HCT116 (cell line): Measurements from ENCODE around the gene HDHD5. TPM values are rescaled to one million over a fixed set of nuclear protein-coding genes. Genes with fewer than 3 reads are reported as not detected.

Experiments
- ATAC-seq: fragments of 200-7000 bp; cut with Tn5 transposase; 2 replicates; pipeline ENCODE4 v1.9.1; 2020; ENCODE audit warnings: mild to moderate bottlenecking, moderate library complexity
- BruUV-seq: library from RNA; stranded (reverse); fragments of 400-500 nt; replicated peaks from 2 replicates; lab custom pipeline; 2021; lab: Mats Ljungman, UMichigan
- CTCF ChIA-PET: fragments of 300-600 bp; sonication (Branson Sonifier 250); formaldehyde crosslinking; loops from one replicate; lab custom pipeline; 2021; ENCODE audit warnings: antibody characterized with exemption; lab: Charles Lee
- POLR2A ChIA-PET: fragments of 300-600, 350-600 bp; sonication (Branson Sonifier 250); formaldehyde crosslinking; loops from one replicate; lab custom pipeline; 2021; ENCODE audit warnings: antibody characterized with exemption; lab: Charles Lee
- RAD21 ChIA-PET, 2 experiments: fragments of 300-600 bp; sonication (Branson Sonifier 250); formaldehyde crosslinking; loops; one replicate each; lab custom pipeline; 2023; ENCODE audit warnings: low total read pairs in 2 of 2; ENCODE audit not compliant: uncharacterized antibody in 2 of 2, unreplicated experiment in 2 of 2, low non-redundant PET in 1 of 2; lab: Charles Lee
- DNase-seq: peaks from one replicate; pipeline ENCODE4 v3.0.0-alpha.2; 2010; ENCODE audit warnings: low read depth, low spot score
- H2AFZ ChIP-seq: fragments of 200-600 bp; shearing (Covaris generic), sonication (generic); 2 replicates; pipeline ENCODE4 v1.6.1; 2017; ENCODE audit warnings: low read depth, mixed run types, mixed read lengths, antibody characterized with exemption, low read length; ENCODE audit not compliant: poor library complexity, severe bottlenecking
- H3K27ac ChIP-seq: 2 replicates; pipeline ENCODE4 v1.5.1; 2012; ENCODE audit warnings: low read depth, low read length
- H3K27me3 ChIP-seq: fragments of 200-600 bp; sonication (generic); 2 replicates; pipeline ENCODE4 v1.6.1; 2016; ENCODE audit warnings: mixed run types, low read length, mixed read lengths; ENCODE audit not compliant: insufficient read depth
- H3K36me3 ChIP-seq, 2 experiments: fragments of 200-500 bp in 1 of 2; fragments of 200-600 bp in 1 of 2; sonication (Bioruptor generic) in 1 of 2; sonication (generic) in 1 of 2; 2 replicates each; pipeline versions ENCODE4 v1.5.1 to v1.6.1; 2014 to 2016; ENCODE audit warnings: low read length in 2 of 2, inconsistent platforms in 1 of 2, mixed read lengths in 1 of 2, mixed run types in 1 of 2; ENCODE audit not compliant: insufficient read depth in 2 of 2, control insufficient read depth in 1 of 2
- H3K4me1 ChIP-seq, 2 experiments: fragments of 200-600 bp in 1 of 2; sonication (generic) in 1 of 2; 2 replicates each; pipeline versions ENCODE4 v1.5.1 to v1.6.1; 2012 to 2017; ENCODE audit warnings: low read length in 2 of 2, inconsistent platforms in 1 of 2, mild to moderate bottlenecking in 1 of 2, mixed read lengths in 1 of 2, mixed run types in 1 of 2, moderate library complexity in 1 of 2; ENCODE audit not compliant: insufficient read depth in 2 of 2, control insufficient read depth in 1 of 2
- H3K4me2 ChIP-seq: fragments of 200-600 bp; sonication (generic); 2 replicates; pipeline ENCODE4 v1.6.1; 2017; ENCODE audit warnings: mixed run types, low read length, mixed read lengths
- H3K4me3 ChIP-seq, 2 experiments: fragments of 200-600 bp in 1 of 2; sonication (generic) in 1 of 2; replicated peaks in 1 of 2; 2 replicates each; pipeline ENCODE4 v1.5.1; 2011 to 2016; ENCODE audit warnings: low read length in 2 of 2, control low read depth in 1 of 2, low read depth in 1 of 2, mild to moderate bottlenecking in 1 of 2, mixed read lengths in 1 of 2, mixed run types in 1 of 2
- H3K79me2 ChIP-seq: fragments of 200-600 bp; sonication (generic); 2 replicates; pipeline ENCODE4 v1.6.1; 2017; ENCODE audit warnings: mild to moderate bottlenecking, mixed run types, low read length, moderate library complexity, mixed read lengths; ENCODE audit not compliant: insufficient read depth
- H3K9ac ChIP-seq: fragments of 200-600 bp; sonication (generic); 2 replicates; pipeline ENCODE4 v1.6.1; 2016; ENCODE audit warnings: low read length, mixed read lengths
- H3K9me2 ChIP-seq: fragments of 200-600 bp; sonication (generic), shearing (Covaris generic); 2 replicates; pipeline ENCODE4 v1.6.1; 2017; ENCODE audit warnings: mixed run types, mild to moderate bottlenecking, moderate library complexity; ENCODE audit not compliant: insufficient read depth
- H3K9me3 ChIP-seq, 2 experiments: fragments of 200-500 bp in 1 of 2; fragments of 200-600 bp in 1 of 2; sonication (Bioruptor generic) in 1 of 2; sonication (generic) in 1 of 2; 2 replicates each; pipeline ENCODE4 v1.6.1; 2014 to 2017; ENCODE audit warnings: low read length in 2 of 2, mixed read lengths in 2 of 2, inconsistent platforms in 1 of 2, low read depth in 1 of 2, mild to moderate bottlenecking in 1 of 2, mixed run types in 1 of 2, moderate library complexity in 1 of 2; ENCODE audit not compliant: control insufficient read depth in 1 of 2, insufficient read depth in 1 of 2
- H4K20me1 ChIP-seq: fragments of 200-600 bp; sonication (generic), shearing (Covaris generic); 2 replicates; pipeline ENCODE4 v1.6.1; 2017; ENCODE audit warnings: mixed run types, mild to moderate bottlenecking, moderate library complexity; ENCODE audit not compliant: insufficient read depth
- ELF1 ChIP-seq: IDR thresholded peaks from 2 replicates; pipeline ENCODE4 v1.6.1; 2012; ENCODE audit warnings: low read depth, borderline replicate concordance
- SP1 ChIP-seq: IDR thresholded peaks from 2 replicates; pipeline ENCODE4 v1.6.1; 2012; ENCODE audit warnings: low read depth
- intact Hi-C: fragments of 100-400 bp; cut with micrococcal nuclease; formaldehyde crosslinking; loops from 2 replicates; pipeline ENCODE4 v1.10.0; 2022
- total RNA-seq: library from RNA; stranded (reverse); gene quantifications from one replicate; pipeline ENCODE4 v1.2.1, GENCODE V29; 2021; ENCODE audit not compliant: unreplicated experiment

Gene HDHD5
- total RNA-seq, 1 experiment from 2014 or later = 70.1 TPM

- no peaks in the 10 kb centered on the region for H3K9me2 ChIP-seq
- H2AFZ ChIP-seq = no peak overlapping the region
- RAD21 ChIA-PET = no interaction called here
- H3K9ac ChIP-seq = no peak overlapping the region
- CTCF ChIA-PET = no interaction called here
- peaks cover 60% of the 10 kb centered on the region for H3K79me2 ChIP-seq
- POLR2A ChIA-PET = no interaction called here
- no peak for TF ChIP-seq ELF1
- TF ChIP-seq SP1 = no peak
- no peaks in the 10 kb centered on the region for H4K20me1 ChIP-seq
- H3K4me2 ChIP-seq = no peak overlapping the region
- DNase-seq (no peak), ATAC-seq (no peak)
- no TSS peak for BruUV-seq
- intact Hi-C loops = no loop called here
- H3K27ac ChIP-seq = no peak overlapping the region
- H3K4me1 ChIP-seq = peaks cover 4 to 8% of the 10 kb centered on the region in 2 experiments; a peak in 1 of 4 replicates
- no peaks in the 10 kb centered on the region for H3K9me3 ChIP-seq
- H3K4me3 ChIP-seq = no peak overlapping the region
- H3K36me3 ChIP-seq = no peaks in the 10 kb centered on the region; a peak in 1 of 4 replicates
- no peaks in the 10 kb centered on the region for H3K27me3 ChIP-seq
Measured at GRCh38 chr22:17090550-17090949, 68.5 kb downstream of the HDHD5 start.

Other genes with a start within 250 kb of the HDHD5 start
- not detected for gene GAB4, start 151.1 kb downstream of the HDHD5 start, total RNA-seq
- gene IL17RA, start 74.3 kb downstream of the HDHD5 start, total RNA-seq = 17.3 TPM
- gene TMEM121B, start 37.9 kb downstream of the HDHD5 start, total RNA-seq = 0.57 TPM
- 0.20 TPM for gene ADA2, start 60.2 kb upstream of the HDHD5 start, total RNA-seq
- gene CECR2, start 210.2 kb upstream of the HDHD5 start, total RNA-seq = 6.0 TPM